ENCODE data around the gene NANOGP8.
"Not testable (repeated sequence)": the region's sequence is repeated elsewhere in the genome, so short reads cannot be mapped to it uniquely, and the experiment has no call there.

NANOGP8 gene

DNA sequence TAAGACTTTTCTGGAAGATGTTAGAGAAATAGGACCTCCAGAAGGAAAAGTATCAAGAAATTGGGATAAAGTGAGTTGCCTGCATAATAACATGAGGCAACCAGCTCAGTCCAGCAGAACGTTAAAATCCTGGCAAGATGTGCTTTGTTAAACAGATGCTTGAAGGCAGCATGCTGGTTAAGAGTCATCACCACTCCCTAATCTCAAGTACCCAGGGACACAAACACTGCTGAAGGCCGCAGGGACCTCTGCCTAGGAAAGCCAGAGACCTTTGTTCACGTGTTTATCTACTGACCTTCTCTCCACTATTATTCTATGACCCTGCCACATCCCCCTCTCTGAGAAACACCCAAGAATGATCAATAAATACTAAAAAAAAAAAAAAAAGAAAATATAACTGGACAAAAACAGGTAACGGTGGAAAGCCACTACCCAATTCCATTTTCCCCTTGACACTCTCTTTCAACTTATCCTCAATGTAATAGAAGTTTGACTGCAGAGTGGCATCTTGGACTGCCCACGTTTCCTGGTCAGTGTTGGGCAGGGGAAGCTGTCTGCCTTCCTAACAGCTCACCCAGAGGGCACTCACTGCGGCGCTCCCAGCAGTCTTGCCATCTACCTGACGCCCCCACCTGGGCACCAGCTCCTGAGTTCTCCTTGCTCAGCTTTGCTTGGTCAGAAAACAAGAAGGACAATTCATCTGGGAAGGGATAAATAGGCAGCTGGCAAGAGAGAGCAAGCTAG is at the start of gene NANOGP8:
TSS of gene NANOGP8 (minus strand) at position 120 of the 744 bp plus-strand sequence. CDS start 185 bp downstream, outside the sequence.
- not testable (repeated sequence) for DNase-seq

DNA sequence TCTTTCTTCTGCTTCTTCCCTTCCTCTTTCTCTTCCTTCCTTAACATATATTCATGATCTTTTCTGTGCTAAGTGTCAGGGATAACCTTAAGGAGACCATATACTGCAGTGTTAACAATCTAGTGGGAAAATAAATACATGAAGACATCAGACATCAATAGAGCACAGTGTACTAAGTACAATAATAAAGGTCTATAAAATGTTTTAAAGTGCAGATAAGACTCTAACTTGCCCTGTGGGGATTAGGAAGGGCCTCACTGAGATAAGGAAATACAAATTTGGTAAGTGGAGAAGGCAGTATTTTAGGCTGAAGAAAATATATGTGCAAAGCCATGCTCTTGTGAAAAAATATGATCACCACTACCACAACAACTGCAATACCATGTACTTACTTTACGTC is 49.2 kb upstream of the NANOGP8 start:
- no peak for DNase-seq

GRCh38 chr15:35130245-35130644 is 45.1 kb upstream of the NANOGP8 start:
- DNase-seq = no peak

GRCh38 chr15:35129361-35129760 is 44.3 kb upstream of the NANOGP8 start:
- DNase-seq = no peak

DNA sequence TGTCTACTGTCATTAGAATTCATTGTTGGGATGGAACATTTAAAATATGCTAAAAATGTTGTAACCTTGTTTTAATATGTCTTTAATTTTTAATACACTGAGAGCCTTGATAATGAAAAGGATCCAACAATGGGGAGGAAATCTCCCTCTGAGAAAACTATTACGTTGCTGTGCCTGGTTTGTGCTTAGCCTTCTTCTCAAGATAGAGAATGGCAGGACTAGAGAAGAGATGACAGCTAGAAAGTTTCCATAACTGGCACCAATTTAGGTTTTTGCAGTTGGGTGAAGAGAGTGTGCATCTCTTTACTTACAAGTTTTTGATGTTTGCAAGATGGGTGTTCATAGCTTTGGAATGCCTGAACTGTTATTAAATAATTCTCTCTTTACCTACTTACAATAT is 42.6 kb upstream of the NANOGP8 start:
- no peak for DNase-seq

GRCh38 chr15:35126236-35126635 is 41.1 kb upstream of the NANOGP8 start:
- no peak for DNase-seq

- no peak for DNase-seq
Measured at GRCh38 chr15:35123743-35124142, 38.6 kb upstream of the NANOGP8 start.

DNA sequence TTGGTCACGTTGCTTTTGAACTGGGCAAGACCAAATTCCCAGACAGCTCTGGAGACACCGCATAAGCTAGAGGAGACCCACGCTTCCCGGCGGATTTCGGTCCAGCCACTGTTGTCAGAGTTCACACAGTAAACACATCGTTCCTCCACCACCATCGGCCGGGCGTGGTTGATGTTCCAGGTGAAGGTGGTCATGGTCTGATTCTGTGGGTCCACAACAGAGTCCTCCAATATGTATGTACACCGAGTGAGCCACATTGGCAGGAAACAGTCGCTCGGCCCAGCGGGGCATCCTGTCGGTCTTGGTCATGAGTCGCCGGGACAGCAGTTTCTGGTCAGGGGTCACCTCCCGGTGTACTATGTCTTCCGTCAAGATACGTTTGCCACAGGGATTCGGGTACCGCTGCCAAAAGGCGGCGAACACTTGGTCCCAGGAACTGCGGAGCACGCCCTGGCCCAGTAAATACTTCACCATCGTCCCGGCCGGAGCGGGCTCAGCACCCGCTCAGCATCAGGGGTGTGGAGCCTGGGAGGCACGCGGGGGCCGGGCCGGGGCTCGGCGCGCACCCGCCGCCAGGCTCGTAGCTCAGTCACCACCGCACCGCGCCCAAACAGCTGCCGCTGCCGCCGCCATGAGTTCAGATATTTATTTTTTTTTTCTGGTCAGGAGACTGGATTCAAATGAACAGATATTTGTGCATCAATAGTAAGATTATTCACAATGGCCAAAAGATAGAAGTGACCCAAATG is 36.7 kb upstream of the NANOGP8 start:
- DNase-seq = no peak

DNA sequence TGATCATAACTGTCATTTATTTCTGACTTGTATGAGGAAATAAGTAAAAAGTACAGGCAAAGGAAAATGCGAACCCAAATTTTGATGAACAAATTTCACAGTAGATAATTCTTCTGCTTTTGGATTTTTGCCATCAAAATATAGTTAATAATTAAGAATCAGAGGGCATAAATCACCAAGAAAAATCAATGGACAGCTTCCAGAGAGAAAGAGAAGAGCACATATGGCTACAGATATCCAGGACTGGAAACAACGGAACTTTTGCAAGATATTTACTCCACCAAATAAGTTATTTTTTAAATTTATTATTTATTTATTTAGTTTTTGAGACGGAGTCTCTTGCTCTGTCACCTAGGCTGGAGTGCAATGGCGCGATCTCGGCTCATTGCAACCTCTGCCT is 35.1 kb upstream of the NANOGP8 start:
- no peak for DNase-seq

DNA sequence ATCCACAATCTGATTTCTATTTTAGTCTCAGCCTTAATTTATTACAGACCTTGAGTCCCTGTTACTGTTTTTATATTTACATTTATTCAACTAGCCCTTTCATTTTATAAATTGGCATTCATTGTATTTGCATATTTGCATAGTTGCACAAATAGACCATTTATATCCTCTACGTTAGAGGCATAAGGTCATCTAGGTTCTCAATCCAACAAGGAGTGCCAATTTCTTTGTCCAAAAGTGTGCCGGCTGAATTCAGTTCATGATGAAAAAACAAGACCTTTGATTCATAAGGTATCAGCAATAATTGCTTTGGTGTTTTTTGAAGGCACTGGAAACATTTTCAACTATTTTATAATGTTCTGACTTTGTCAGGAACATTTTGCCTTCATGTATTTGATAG is 33.9 kb upstream of the NANOGP8 start:
- DNase-seq = no peak

GRCh38 chr15:35117543-35118265 is 32.6 kb upstream of the NANOGP8 start:
- no peak for DNase-seq

GRCh38 chr15:35115155-35115725 is 30.1 kb upstream of the NANOGP8 start:
- DNase-seq = no peak

DNA sequence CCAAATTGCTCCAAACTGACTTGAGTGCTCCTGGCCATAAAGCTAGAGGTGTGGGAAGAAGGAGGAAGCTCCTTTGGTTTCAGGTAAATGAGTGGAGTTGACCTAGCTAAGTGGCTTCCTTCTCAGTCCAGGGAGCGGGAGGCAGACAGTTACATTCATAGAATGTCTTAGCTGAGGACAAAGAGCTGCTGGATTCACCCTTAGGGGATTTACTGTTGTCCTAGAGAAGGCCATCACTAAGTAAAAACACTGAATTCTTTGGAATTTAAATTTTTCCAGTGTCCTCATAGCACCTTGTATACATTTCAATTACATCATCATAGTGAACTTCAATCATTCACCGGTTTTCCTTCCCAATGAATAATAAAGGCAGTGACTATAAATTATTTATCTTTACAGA is 27.3 kb upstream of the NANOGP8 start:
- DNase-seq = no peak

GRCh38 chr15:35111861-35112260 is 26.8 kb upstream of the NANOGP8 start:
- no peak for DNase-seq

DNA sequence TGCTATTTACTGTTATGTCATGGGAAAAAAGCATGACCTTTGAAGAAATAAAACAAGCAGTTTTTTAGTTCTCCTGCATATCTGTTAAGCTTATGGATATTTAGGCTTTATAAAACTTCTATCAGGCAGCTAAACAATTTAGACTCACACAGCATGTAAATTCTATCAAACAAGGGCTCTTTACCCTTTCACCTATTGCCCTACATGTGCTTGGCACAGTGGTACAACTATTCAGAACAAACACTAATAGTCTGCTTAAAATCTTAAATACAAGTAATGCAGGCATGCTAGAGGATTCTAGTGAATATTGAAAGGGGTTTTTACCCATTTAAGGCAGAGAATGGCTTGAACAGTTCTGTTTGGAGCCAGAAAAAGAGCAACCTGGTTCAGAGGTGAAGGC is 23.4 kb upstream of the NANOGP8 start:
- no peak for DNase-seq

DNA sequence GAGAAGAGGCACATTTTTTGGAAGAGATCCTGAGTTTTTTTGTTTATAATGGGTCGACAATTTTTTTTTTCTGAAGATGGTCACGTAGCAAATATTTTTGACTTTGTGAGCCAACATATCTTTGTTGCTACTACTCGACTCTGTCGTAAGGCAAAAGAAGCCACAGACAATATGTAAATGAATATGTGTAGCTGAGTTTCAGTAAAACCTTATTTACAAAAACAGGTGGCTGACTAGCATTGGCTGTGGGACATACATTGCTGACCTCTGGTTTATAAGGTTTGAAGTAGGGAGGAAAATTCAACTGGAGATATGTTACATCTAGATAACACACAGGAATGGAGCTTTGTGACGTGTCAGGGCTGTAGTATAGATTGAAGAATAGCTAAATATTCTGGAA is 22.5 kb upstream of the NANOGP8 start:
- no peak for DNase-seq

GRCh38 chr15:35107122-35107521 is 22.0 kb upstream of the NANOGP8 start:
- DNase-seq = no peak

- DNase-seq = no peak
Measured at GRCh38 chr15:35104526-35105147, 19.5 kb upstream of the NANOGP8 start.

GRCh38 chr15:35102186-35102585 is 17.1 kb upstream of the NANOGP8 start:
- DNase-seq = no peak

DNA sequence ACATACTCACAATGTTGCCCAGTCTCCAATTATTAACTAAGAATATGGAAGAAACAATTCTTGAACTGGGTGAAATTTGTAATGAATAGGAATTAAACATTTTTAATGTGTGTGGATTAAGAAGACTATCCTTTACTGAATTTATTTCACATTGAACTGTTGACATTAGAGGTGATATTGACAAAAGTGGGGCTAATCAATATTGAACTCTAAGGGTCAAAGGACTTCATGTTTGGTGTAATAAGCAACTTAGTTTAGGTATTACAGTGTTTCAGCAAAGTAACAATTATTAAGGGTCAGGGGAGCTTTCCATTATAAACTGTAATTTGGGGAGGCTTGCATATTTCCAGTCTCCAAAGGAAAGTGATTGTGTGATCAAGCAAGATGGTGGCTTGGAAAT is 16.2 kb upstream of the NANOGP8 start:
- no peak for DNase-seq

GRCh38 chr15:35098737-35099136 is 13.6 kb upstream of the NANOGP8 start:
- no peak for DNase-seq

- no peak for DNase-seq
Measured at GRCh38 chr15:35095941-35096340, 10.8 kb upstream of the NANOGP8 start.

DNA sequence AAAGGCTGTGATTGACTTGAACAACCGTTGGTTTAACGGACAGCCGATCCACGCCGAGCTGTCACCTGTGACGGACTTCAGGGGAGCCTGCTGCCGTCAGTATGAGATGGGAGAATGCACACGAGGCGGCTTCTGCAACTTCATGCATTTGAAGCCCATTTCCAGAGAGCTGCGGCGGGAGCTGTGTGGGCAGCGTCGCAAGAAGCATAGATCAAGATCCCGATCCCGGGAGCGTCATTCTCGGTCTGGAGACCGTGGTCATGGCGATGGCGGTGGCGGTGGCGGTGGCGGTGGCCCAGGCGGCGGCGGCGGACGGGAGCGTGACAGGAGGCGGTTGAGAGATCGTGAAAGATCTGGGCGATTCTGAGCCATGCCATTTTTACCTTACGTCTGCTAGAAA is 7.8 kb upstream of the NANOGP8 start:
- DNase-seq = no peak

Data from left hindlimb (tissue), 1 donor.